Measurements from ENCODE around the gene TAPBP.

The TAPBP gene

DNA sequence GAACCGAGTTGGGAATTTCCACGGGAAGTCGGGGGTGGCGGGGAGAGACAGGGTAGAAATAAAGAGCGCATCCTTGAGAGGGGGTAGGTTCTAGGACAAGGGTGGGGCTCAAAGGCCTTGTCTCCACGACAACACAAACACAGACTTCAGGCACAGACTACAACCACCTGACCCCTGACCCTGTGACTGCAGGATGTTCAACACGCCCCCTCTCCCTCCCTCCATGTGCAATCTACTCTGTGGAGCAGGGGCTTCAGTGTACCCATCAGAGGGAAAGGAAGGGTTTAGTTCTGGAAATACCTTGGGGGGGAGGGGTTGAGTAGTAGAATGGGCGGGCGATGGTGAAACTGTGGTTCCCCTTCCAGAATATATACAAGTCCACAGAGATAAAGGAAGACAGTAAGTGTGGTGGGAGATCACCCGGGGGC, 651 bp upstream of the TAPBP start:
- DNase-seq (ENCODE audit: low read depth) = peak; percentile 74
- TF ChIP-seq, protein P1, sequence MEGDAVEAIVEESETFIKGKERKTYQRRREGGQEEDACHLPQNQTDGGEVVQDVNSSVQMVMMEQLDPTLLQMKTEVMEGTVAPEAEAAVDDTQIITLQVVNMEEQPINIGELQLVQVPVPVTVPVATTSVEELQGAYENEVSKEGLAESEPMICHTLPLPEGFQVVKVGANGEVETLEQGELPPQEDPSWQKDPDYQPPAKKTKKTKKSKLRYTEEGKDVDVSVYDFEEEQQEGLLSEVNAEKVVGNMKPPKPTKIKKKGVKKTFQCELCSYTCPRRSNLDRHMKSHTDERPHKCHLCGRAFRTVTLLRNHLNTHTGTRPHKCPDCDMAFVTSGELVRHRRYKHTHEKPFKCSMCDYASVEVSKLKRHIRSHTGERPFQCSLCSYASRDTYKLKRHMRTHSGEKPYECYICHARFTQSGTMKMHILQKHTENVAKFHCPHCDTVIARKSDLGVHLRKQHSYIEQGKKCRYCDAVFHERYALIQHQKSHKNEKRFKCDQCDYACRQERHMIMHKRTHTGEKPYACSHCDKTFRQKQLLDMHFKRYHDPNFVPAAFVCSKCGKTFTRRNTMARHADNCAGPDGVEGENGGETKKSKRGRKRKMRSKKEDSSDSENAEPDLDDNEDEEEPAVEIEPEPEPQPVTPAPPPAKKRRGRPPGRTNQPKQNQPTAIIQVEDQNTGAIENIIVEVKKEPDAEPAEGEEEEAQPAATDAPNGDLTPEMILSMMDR (conservative IDR thresholded peaks at IDR 0.05; ENCODE audit: low read length) = no peak

DNA sequence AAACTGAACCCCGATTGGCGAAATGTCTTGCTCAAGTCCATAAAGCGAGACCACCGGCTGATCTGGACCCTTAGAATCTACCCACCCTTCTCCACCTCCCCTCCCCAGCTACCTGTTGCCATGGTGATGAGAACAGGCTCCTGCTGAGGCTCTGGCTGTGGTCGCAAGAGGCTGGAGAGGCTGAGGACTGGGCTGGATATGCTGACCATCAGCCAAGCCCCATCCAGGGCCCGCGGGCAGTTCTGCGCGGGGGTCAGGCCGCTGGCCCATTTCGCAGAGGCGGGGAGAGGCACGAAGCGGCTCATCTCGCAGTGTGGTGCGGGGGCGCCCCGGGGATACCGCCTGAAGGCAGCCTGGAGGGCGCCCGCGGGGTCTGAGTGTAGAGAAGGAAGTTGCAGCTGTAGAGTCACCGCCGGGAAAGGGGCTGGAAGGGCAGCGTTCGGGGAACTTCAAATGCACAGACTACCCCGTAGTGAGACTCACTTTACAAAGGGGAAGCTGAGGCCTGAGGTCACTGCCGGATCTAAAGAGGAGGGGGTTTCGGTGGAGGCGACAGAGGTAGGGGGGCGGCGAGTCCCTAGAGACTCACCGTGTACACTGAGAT, 671 bp downstream of the TAPBP start:
- TF ChIP-seq, protein P1 (conservative IDR thresholded peaks at IDR 0.05; ENCODE audit: low read length) = no peak
- no peak for DNase-seq (ENCODE audit: low read depth)
- H3K4me3 ChIP-seq (ENCODE audit: low read length) = peak overlapping the region; percentile 94

More for the DNA sequence above, 651 bp upstream of the TAPBP start:
- H3K4me3 ChIP-seq (ENCODE audit: low read length) = peak overlapping the region; percentile 94

DNA sequence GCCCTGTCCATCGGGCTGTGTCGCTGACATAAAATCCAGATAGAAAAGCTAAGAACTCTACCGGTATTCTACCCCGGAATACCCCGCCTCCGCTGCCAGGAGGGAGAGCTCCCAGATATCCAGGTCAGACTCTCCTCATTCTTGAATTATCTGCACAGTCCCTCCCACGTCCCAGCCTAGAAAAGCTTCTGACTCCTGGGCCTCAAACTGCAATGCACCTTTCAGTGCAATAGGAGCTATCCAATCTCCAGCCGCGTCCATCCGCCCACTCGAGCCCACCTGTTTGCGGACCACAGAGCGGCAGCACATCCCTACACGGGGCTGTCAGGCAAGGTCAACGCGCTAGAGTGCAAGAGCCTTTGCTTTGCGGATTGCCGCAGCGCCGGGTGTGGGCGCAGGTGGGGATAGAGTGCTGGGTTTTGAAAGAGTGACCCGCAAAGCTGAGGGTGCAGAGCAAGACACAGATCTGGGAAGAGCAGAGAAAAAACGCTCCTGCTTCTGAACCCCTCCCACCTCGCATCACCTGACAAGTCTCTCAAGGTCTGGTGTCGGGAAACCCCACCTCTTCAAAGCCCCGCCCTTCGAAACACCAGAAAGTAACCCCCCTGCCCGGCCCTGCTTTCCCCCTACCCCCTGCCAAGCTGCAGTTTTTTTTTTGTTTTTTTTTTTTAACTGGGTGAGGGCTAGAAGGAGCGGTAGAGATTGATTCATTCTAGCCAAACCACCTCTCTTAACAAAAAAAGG, 1.3 kb downstream of the TAPBP start:
- peak; percentile 48 for DNase-seq (ENCODE audit: low read depth)
- TF ChIP-seq, protein P1 (conservative IDR thresholded peaks at IDR 0.05; ENCODE audit: low read length) = no peak

GRCh38 chr6:33306356-33306755, 7.5 kb downstream of the TAPBP start:
- no peak for DNase-seq (ENCODE audit: low read depth)
- TF ChIP-seq, protein P1 (conservative IDR thresholded peaks at IDR 0.05; ENCODE audit: low read length) = no peak
- no peak overlapping the region for H3K4me3 ChIP-seq (ENCODE audit: low read length)

More for the DNA sequence above, 1.3 kb downstream of the TAPBP start:
- H3K4me3 ChIP-seq (ENCODE audit: low read length) = peak overlapping the region; percentile 94

- H3K4me3 ChIP-seq (ENCODE audit: low read length) = no peak overlapping the region
- no peak for DNase-seq (ENCODE audit: low read depth)
- TF ChIP-seq, protein P1 (conservative IDR thresholded peaks at IDR 0.05; ENCODE audit: low read length) = no peak
Measured at GRCh38 chr6:33305052-33305451, 8.8 kb downstream of the TAPBP start.

DNA sequence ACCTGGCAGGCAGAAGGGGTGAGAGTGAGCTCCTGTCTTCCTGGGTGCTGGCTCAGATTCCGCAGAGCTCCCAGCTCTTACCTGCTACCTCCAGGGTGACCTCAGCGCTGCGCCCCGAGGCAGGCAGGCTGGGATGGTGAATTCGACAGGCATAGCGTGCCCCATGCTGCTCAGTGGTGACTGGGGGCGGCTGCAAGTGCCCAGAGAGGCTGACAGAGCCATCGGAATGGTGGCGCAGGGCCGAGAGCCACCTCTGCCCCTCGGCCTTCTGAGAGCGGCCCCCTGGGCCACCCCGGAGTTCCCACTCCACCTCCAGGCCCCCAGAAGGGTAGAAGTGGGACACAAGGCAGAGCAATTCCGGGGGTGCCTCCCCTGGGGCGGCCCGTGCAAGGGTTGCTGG, 9.7 kb downstream of the TAPBP start:
- no peak for DNase-seq (ENCODE audit: low read depth)

More for the DNA sequence above, 9.7 kb downstream of the TAPBP start:
- TF ChIP-seq, protein P1 (conservative IDR thresholded peaks at IDR 0.05; ENCODE audit: low read length) = no peak
- H3K4me3 ChIP-seq (ENCODE audit: low read length) = no peak overlapping the region
